Hepatocyte (in vitro differentiated cells): ENCODE data around the gene STXBP5L. TPM values are rescaled to one million over a fixed set of nuclear protein-coding genes. Genes with fewer than 3 reads are reported as not detected.

Experiments used
- DNase-seq: peaks from one replicate; pipeline ENCODE4 v3.0.0-alpha.2; 2016; ENCODE audit warnings: low spot score
- H2AFZ ChIP-seq: fragments of 200-600 bp; sonication (generic); 2 replicates; pipeline ENCODE4 v1.6.0; 2016; ENCODE audit warnings: antibody characterized with exemption, mild to moderate bottlenecking
- H3K27ac ChIP-seq: fragments of 200-600 bp; sonication (generic); 2 replicates; pipeline ENCODE4 v1.5.1; 2016; ENCODE audit warnings: mild to moderate bottlenecking
- H3K27me3 ChIP-seq: fragments of 200-600 bp; sonication (generic); 2 replicates; pipeline ENCODE4 v1.6.1; 2016
- H3K36me3 ChIP-seq: fragments of 200-600 bp; sonication (generic); replicated peaks from 2 replicates; pipeline ENCODE4 v1.5.1; 2016; ENCODE audit warnings: low read depth; ENCODE audit not compliant: insufficient read depth
- H3K4me1 ChIP-seq: fragments of 200-600 bp; sonication (generic); 2 replicates; pipeline ENCODE4 v1.5.1; 2016; ENCODE audit warnings: mild to moderate bottlenecking, moderate library complexity; ENCODE audit not compliant: insufficient read depth
- H3K4me2 ChIP-seq: fragments of 200-600 bp; sonication (generic); 2 replicates; pipeline ENCODE4 v1.6.0; 2016
- H3K4me3 ChIP-seq: fragments of 200-600 bp; sonication (generic); 2 replicates; pipeline ENCODE4 v1.5.1; 2016; ENCODE audit warnings: mild to moderate bottlenecking
- H3K79me2 ChIP-seq: fragments of 200-600 bp; sonication (generic); 2 replicates; pipeline ENCODE4 v1.6.0; 2017; ENCODE audit warnings: mild to moderate bottlenecking
- H3K9me2 ChIP-seq: fragments of 200-600 bp; sonication (generic); replicated peaks from 2 replicates; pipeline ENCODE4 v1.6.0; 2017; ENCODE audit warnings: mild to moderate bottlenecking; ENCODE audit not compliant: insufficient read depth
- H3K9me3 ChIP-seq: fragments of 200-600 bp; sonication (generic); 2 replicates; pipeline ENCODE4 v1.5.1; 2016; ENCODE audit warnings: low read depth, mild to moderate bottlenecking
- H4K20me1 ChIP-seq: fragments of 200-600 bp; sonication (generic); 2 replicates; pipeline ENCODE4 v1.6.0; 2016; ENCODE audit warnings: mild to moderate bottlenecking; ENCODE audit not compliant: insufficient read depth, poor library complexity, severe bottlenecking
- EZH2 ChIP-seq: fragments of 200-600 bp; sonication (generic); IDR thresholded peaks from 2 replicates; pipeline ENCODE4 v1.6.1; 2016; ENCODE audit warnings: antibody characterized with exemption, mild to moderate bottlenecking, borderline replicate concordance
- EZH2phosphoT487 ChIP-seq: fragments of 200-600 bp; sonication (generic); IDR thresholded peaks from one replicate; pipeline ENCODE4 v1.6.1; 2018; ENCODE audit warnings: antibody characterized with exemption, mild to moderate bottlenecking, low read depth, moderate library complexity; ENCODE audit not compliant: unreplicated experiment, severe bottlenecking
- WGBS: methylation state at CpG from one replicate; pipeline ENCODE4 v1.1.6; 2016; ENCODE audit warnings: low lambda C conversion rate; ENCODE audit errors: missing lambda C conversion rate; 5-methylcytosine and 5-hydroxymethylcytosine counted together
- polyA plus RNA-seq: library from polyadenylated mRNA; unstranded; fragments of >200 nt; fragmentation: Nextera tagmentation; extraction: Ambion mirVana; gene quantifications from 2 replicates; pipeline ENCODE4 v1.2.1, GENCODE V29; 2016
- total RNA-seq: library from RNA; depleted of rRNA; stranded (reverse); fragments of >200 nt; gene quantifications from 2 replicates; pipeline ENCODE4 v1.2.3, GENCODE V29; 2014
- TF ChIP-seq, protein P1 (sequence below): fragments of 200-600 bp; sonication (generic); IDR thresholded peaks from 2 replicates; pipeline ENCODE4 v1.5.1; 2016; ENCODE audit warnings: antibody characterized with exemption, mild to moderate bottlenecking; ENCODE audit not compliant: poor library complexity

The STXBP5L gene
- total and polyA plus RNA-seq, 2 experiments from 2014 or later = 0.53 to 1.4 TPM

- Histone ChIP-seq H3K27me3 (no peaks in the 10 kb centered on the region), H3K9me2 (no peaks in the 10 kb centered on the region), H3K4me2 (no peak overlapping the region), H4K20me1 (no peaks in the 10 kb centered on the region), H3K9me3 (no peaks in the 10 kb centered on the region), H2AFZ (no peak overlapping the region), H3K27ac (no peak overlapping the region), H3K4me3 (no peak overlapping the region), H3K36me3 (no peaks in the 10 kb centered on the region), H3K79me2 (no peaks in the 10 kb centered on the region), H3K4me1 (no peaks in the 10 kb centered on the region)
- WGBS = 92% methylated on average over 15 of the region's 15 CpGs
- no peak for TF ChIP-seq EZH2phosphoT487
- TF ChIP-seq, protein P1, sequence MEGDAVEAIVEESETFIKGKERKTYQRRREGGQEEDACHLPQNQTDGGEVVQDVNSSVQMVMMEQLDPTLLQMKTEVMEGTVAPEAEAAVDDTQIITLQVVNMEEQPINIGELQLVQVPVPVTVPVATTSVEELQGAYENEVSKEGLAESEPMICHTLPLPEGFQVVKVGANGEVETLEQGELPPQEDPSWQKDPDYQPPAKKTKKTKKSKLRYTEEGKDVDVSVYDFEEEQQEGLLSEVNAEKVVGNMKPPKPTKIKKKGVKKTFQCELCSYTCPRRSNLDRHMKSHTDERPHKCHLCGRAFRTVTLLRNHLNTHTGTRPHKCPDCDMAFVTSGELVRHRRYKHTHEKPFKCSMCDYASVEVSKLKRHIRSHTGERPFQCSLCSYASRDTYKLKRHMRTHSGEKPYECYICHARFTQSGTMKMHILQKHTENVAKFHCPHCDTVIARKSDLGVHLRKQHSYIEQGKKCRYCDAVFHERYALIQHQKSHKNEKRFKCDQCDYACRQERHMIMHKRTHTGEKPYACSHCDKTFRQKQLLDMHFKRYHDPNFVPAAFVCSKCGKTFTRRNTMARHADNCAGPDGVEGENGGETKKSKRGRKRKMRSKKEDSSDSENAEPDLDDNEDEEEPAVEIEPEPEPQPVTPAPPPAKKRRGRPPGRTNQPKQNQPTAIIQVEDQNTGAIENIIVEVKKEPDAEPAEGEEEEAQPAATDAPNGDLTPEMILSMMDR = no peak
- no peak for TF ChIP-seq EZH2
- peak; percentile 10 for DNase-seq
Measured at GRCh38 chr3:121111914-121112612, 204.1 kb downstream of the STXBP5L start.

- Histone ChIP-seq H4K20me1 (no peaks in the 10 kb centered on the region), H3K27me3 (no peaks in the 10 kb centered on the region), H3K4me1 (no peaks in the 10 kb centered on the region), H3K79me2 (no peaks in the 10 kb centered on the region), H3K4me2 (no peak overlapping the region), H3K36me3 (no peaks in the 10 kb centered on the region), H3K9me3 (no peaks in the 10 kb centered on the region), H3K27ac (no peak overlapping the region), H2AFZ (no peak overlapping the region), H3K9me2 (no peaks in the 10 kb centered on the region), H3K4me3 (no peak overlapping the region)
- 63% methylated on average over 1 of the region's 1 CpG for WGBS
- DNase-seq = no peak
- TF ChIP-seq EZH2 (no peak), EZH2phosphoT487 (no peak)
- TF ChIP-seq, protein P1 = no peak
Measured at GRCh38 chr3:121126033-121126706, 218.2 kb downstream of the STXBP5L start.

DNA sequence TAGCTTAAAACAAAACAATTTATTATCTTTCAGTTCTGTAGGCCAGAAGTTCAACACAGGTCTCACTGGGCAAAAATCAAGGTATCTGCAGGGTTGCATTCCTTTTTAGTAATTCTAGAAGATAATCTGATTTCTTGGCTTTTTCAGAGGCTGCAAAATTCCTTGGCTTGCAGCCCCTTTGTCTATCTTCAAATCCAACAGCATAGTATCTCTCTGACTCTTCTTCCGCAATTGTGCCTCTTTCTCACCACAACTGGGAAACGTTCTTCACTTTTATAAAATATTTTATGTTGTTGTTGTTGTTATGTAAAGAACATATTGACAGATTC, 218.7 kb downstream of the STXBP5L start:
- Histone ChIP-seq H3K9me3 (no peaks in the 10 kb centered on the region), H3K4me1 (no peaks in the 10 kb centered on the region), H3K9me2 (no peaks in the 10 kb centered on the region), H3K4me2 (no peak overlapping the region), H3K36me3 (no peaks in the 10 kb centered on the region), H3K27me3 (no peaks in the 10 kb centered on the region), H2AFZ (no peak overlapping the region), H3K27ac (no peak overlapping the region), H3K79me2 (no peaks in the 10 kb centered on the region), H3K4me3 (no peak overlapping the region), H4K20me1 (no peaks in the 10 kb centered on the region)
- TF ChIP-seq EZH2 = no peak
- 90% methylated on average over 2 of the region's 2 CpGs for WGBS
- no peak for DNase-seq

- H3K27me3 ChIP-seq = no peaks in the 10 kb centered on the region
- peak; percentile 23 for DNase-seq
- H3K4me2 ChIP-seq = no peak overlapping the region
- no peaks in the 10 kb centered on the region for H3K9me2 ChIP-seq
- 63% methylated on average over 4 of the region's 4 CpGs for WGBS
- no peaks in the 10 kb centered on the region for H3K36me3 ChIP-seq
- no peak overlapping the region for H3K27ac ChIP-seq
- no peaks in the 10 kb centered on the region for H4K20me1 ChIP-seq
- TF ChIP-seq, protein P1 = peak; percentile 42
- TF ChIP-seq EZH2 = no peak
- no peak for TF ChIP-seq EZH2phosphoT487
- H3K9me3 ChIP-seq = no peaks in the 10 kb centered on the region
- no peaks in the 10 kb centered on the region for H3K79me2 ChIP-seq
- no peak overlapping the region for H2AFZ ChIP-seq
- H3K4me3 ChIP-seq = no peak overlapping the region
- no peaks in the 10 kb centered on the region for H3K4me1 ChIP-seq
Measured at GRCh38 chr3:121152573-121152972, 244.6 kb downstream of the STXBP5L start.
